ENCODE results near the gene TXLNA.

Gene TXLNA

GRCh38 chr1:32186077-32186476 is 6.6 kb downstream of the TXLNA start:
- no peak for DNase-seq

- no peak for DNase-seq
Measured at GRCh38 chr1:32186491-32186890, 7.0 kb downstream of the TXLNA start.

GRCh38 chr1:32187850-32188249 is 8.4 kb downstream of the TXLNA start:
- no peak for DNase-seq

- no peak for DNase-seq
Measured at GRCh38 chr1:32192220-32192948, 12.9 kb downstream of the TXLNA start.

GRCh38 chr1:32194984-32195383 is 15.5 kb downstream of the TXLNA start:
- no peak for DNase-seq

GRCh38 chr1:32195531-32195930 is 16.1 kb downstream of the TXLNA start:
- no peak for DNase-seq

GRCh38 chr1:32195972-32196823 is 16.7 kb downstream of the TXLNA start:
- peak in 1 of 2 donors; percentile 49 for DNase-seq

GRCh38 chr1:32197074-32197473 is 17.6 kb downstream of the TXLNA start:
- no peak for DNase-seq

- DNase-seq: no peak
Measured at GRCh38 chr1:32197837-32198236, 18.4 kb downstream of the TXLNA start.

GRCh38 chr1:32198237-32199042 is 19.0 kb downstream of the TXLNA start:
- DNase-seq: no peak

- DNase-seq: no peak
Measured at GRCh38 chr1:32199043-32199716, 19.7 kb downstream of the TXLNA start.

GRCh38 chr1:32199717-32200072 is 20.2 kb downstream of the TXLNA start:
- no peak for DNase-seq

- peak; percentile 53 to 61 for DNase-seq
Measured at GRCh38 chr1:32200226-32201010, 20.9 kb downstream of the TXLNA start, which contains the start of gene CCDC28B. CCDC28B (plus strand) TSS chr1:32200595; CDS start chr1:32201936, 1,341 bp downstream.

- DNase-seq: peak; percentile 77 to 85
Measured at GRCh38 chr1:32201011-32201855, 21.8 kb downstream of the TXLNA start.

- DNase-seq: no peak
Measured at GRCh38 chr1:32204943-32205361, 25.5 kb downstream of the TXLNA start.

- peak; percentile 88 to 89 for DNase-seq
Measured at GRCh38 chr1:32205401-32206370, 26.2 kb downstream of the TXLNA start, which contains the start of gene IQCC. IQCC (plus strand) TSS chr1:32205671; CDS start chr1:32205682, 11 bp downstream.

- DNase-seq: no peak
Measured at GRCh38 chr1:32208469-32208868, 29.0 kb downstream of the TXLNA start.

GRCh38 chr1:32208891-32209328 is 29.4 kb downstream of the TXLNA start, which contains the start of gene DCDC2B:
DCDC2B (plus strand) TSS chr1:32209089; CDS start chr1:32209094, 5 bp downstream.
- DNase-seq: no peak
